HK-2 (cell line): Measurements from ENCODE around the gene ACTL7A.
"Not testable (repeated sequence)": the region's sequence is repeated elsewhere in the genome, so short reads cannot be mapped to it uniquely, and the experiment has no call there.

Source experiments
- DNase-seq: peaks from one replicate; pipeline ENCODE4 v3.0.0-alpha.2; 2018; ENCODE audit not compliant: unreplicated experiment

ACTL7A gene

GRCh38 chr9:108877524-108877923, 15.5 kb downstream of the ACTL7A start:
- DNase-seq = no peak

- no peak for DNase-seq
Observed at GRCh38 chr9:108880738-108881316, 18.8 kb downstream of the ACTL7A start.

- DNase-seq = no peak
Observed at GRCh38 chr9:108882052-108882888, 20.2 kb downstream of the ACTL7A start.

GRCh38 chr9:108883085-108883484, 21.0 kb downstream of the ACTL7A start:
- DNase-seq = no peak

GRCh38 chr9:108884701-108885100, 22.6 kb downstream of the ACTL7A start:
- no peak for DNase-seq

- DNase-seq = peak; percentile 55
Observed at GRCh38 chr9:108885643-108886348, 23.7 kb downstream of the ACTL7A start.

- not testable (repeated sequence) for DNase-seq
Observed at GRCh38 chr9:108886594-108887271, 24.7 kb downstream of the ACTL7A start.

GRCh38 chr9:108889649-108890067, 27.6 kb downstream of the ACTL7A start:
- DNase-seq = no peak

GRCh38 chr9:108894225-108894997, 32.3 kb downstream of the ACTL7A start:
- DNase-seq = no peak

GRCh38 chr9:108897324-108898096, 35.4 kb downstream of the ACTL7A start:
- no peak for DNase-seq

GRCh38 chr9:108899023-108899695, 37.1 kb downstream of the ACTL7A start:
- DNase-seq = not testable (repeated sequence)

GRCh38 chr9:108900176-108900575, 38.1 kb downstream of the ACTL7A start:
- no peak for DNase-seq

GRCh38 chr9:108903420-108904103, 41.5 kb downstream of the ACTL7A start:
- DNase-seq = no peak

- DNase-seq = no peak
Observed at GRCh38 chr9:108904161-108904560, 42.1 kb downstream of the ACTL7A start.

- DNase-seq = no peak
Observed at GRCh38 chr9:108905494-108905893, 43.4 kb downstream of the ACTL7A start.

GRCh38 chr9:108910402-108910801, 48.3 kb downstream of the ACTL7A start:
- DNase-seq = no peak

GRCh38 chr9:108910914-108911313, 48.8 kb downstream of the ACTL7A start:
- DNase-seq = no peak

GRCh38 chr9:108911820-108912219, 49.8 kb downstream of the ACTL7A start:
- no peak for DNase-seq
